Activated CD4-positive, alpha-beta T cell treated with anti-CD3 and anti-CD28 coated beads, Interleukin-2, amount 10 ng/mL, durations not matched to agents 24 days and 14 days (primary cell): ENCODE results near the gene ISLR. TPM values are rescaled to one million over a fixed set of nuclear protein-coding genes. Genes with fewer than 3 reads are reported as not detected.

Experiments
- DNase-seq: peaks from one replicate; pipeline ENCODE4 v3.0.0; 2022
- H3K27ac Mint-ChIP-seq: one replicate; pipeline ENCODE4 v1.8.0; 2022; ENCODE audit warnings: mild to moderate bottlenecking, mixed read lengths
- H3K27me3 Mint-ChIP-seq: one replicate; pipeline ENCODE4 v1.8.0; 2022; ENCODE audit warnings: mixed read lengths
- H3K36me3 Mint-ChIP-seq: one replicate; pipeline ENCODE4 v1.8.0; 2022; ENCODE audit warnings: low read depth, mild to moderate bottlenecking, mixed read lengths
- H3K4me1 Mint-ChIP-seq: one replicate; pipeline ENCODE4 v1.8.0; 2021; ENCODE audit warnings: mixed read lengths
- H3K4me3 Mint-ChIP-seq: one replicate; pipeline ENCODE4 v1.8.0; 2022; ENCODE audit warnings: mild to moderate bottlenecking, moderate library complexity, mixed read lengths
- H3K9me3 Mint-ChIP-seq: one replicate; pipeline ENCODE4 v1.8.0; 2021; ENCODE audit warnings: mixed read lengths
- intact Hi-C: fragments of 100-400 bp; cut with micrococcal nuclease; formaldehyde crosslinking; loops from one replicate; pipeline ENCODE4 v1.15.1; 2023
- total RNA-seq: library from RNA; stranded (reverse); gene quantifications from 2 replicates; pipeline ENCODE4 v1.2.3, GENCODE V29; 2022

Gene ISLR
- total RNA-seq, 1 donor from 2014 or later, result not detected

DNA sequence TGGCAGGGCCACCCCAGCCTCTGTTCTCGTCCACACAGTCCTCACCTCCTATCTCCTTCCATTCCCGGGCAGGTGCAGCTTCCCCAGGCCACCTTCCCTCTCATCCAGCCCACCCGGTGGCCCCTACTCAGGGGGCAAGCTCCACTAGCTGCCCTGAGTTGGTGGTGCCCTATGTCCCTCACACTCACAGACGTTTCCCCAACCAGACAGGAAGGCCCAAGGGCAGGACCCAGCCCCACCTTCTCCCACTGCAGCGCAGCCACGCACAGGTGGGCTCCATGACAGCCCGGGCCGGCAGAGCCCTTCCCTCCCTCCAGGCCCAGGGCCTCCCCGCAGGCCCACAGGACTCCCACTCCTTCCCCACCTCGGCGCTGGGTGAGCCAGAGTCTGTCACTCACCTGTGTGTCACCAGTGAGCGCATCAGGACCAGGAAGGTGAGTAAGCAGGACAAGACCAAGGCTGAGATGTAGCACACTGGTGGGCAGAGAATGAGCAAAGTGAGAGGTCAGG is 11.1 kb downstream of the ISLR start:
- H3K27me3 Mint-ChIP-seq, result no peaks in the 10 kb centered on the region
- H3K4me1 Mint-ChIP-seq, result no peaks in the 10 kb centered on the region
- no peaks in the 10 kb centered on the region for H3K9me3 Mint-ChIP-seq
- no peaks in the 10 kb centered on the region for H3K36me3 Mint-ChIP-seq
- no peak overlapping the region for H3K27ac Mint-ChIP-seq
- no peak for DNase-seq
- intact Hi-C loops, result no loop called here
- H3K4me3 Mint-ChIP-seq, result no peak overlapping the region

DNA sequence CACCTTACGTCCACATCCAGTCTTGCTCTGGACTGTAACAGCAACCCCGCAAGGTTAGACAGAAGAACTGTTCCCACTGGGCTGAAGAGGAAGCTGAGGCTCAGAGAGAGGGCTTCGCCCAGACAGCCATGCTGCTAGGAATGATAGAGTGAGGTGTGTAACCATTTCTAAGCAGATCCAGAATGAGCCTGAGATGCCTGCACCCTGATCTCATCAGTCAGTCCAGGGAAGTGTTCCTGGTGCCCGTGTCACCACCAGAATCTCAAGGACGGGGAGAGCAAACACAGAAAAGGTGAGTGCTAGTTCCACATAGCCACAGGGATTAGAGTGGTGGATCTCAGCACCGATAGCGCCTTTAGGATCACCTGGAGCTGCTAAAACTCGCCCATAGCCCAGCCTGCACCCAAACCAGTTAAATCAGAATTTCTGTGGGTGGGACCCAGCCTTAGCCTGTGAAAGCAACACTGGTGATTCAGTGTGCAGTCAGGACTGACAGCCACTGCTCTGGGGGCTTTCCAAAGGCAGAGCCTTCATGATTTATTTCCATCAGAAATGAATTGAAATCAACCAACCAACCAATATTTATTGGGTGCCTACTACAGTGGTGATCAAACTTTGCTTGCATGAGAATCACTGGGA is 12.3 kb downstream of the ISLR start:
- Mint-ChIP-seq H3K27ac (no peak overlapping the region), H3K4me1 (no peaks in the 10 kb centered on the region), H3K36me3 (no peaks in the 10 kb centered on the region), H3K9me3 (no peaks in the 10 kb centered on the region), H3K4me3 (no peak overlapping the region), H3K27me3 (no peaks in the 10 kb centered on the region)
- DNase-seq, result no peak
- intact Hi-C loops, result no loop called here

DNA sequence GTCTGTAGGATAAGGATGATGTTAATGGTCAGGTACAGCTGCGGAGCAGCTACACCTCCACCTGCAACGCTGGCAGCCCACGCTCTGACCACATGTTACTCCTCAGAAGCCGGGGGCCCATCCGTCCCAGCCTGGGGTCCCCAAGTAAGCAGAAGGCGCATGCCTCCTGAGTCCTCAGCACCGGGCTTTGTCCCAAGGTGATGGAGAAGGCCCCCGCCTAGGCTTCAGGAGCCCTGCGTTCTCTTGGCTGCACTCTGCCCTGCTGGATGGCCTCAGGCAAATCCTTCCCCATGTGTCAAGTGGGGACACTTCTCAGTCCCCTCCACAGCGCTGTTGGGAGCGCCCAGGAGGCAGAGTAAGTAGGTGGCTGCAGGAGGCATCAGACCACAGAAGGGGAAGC is 14.7 kb downstream of the ISLR start:
- Mint-ChIP-seq H3K4me3 (no peak overlapping the region), H3K36me3 (no peaks in the 10 kb centered on the region)

DNA sequence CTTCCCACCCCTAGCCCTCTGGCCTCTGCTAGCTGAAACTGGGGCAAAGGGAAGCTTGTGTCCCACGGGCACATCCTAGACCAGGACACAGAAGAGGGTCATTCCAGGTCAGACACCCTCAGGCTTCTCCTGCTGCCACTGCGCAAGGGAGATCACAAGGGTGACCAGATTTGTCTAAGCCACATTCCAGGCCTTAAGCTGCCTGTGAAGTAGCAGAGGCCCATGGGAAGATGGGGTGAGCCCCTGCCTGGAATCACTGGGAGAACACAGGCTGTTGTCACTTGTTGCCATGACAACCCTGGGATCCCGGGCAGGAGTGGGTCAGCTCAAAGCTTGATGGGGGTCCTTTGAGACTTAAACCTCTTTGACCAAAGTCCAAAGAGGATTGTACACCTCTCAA is 18.3 kb downstream of the ISLR start:
- no peaks in the 10 kb centered on the region for H3K9me3 Mint-ChIP-seq
- H3K27me3 Mint-ChIP-seq, result no peaks in the 10 kb centered on the region
- H3K36me3 Mint-ChIP-seq, result no peaks in the 10 kb centered on the region
- no peak overlapping the region for H3K4me3 Mint-ChIP-seq
- DNase-seq, result no peak
- intact Hi-C loops, result no loop called here
- no peaks in the 10 kb centered on the region for H3K4me1 Mint-ChIP-seq
- H3K27ac Mint-ChIP-seq, result no peak overlapping the region

More for the DNA sequence above, 14.7 kb downstream of the ISLR start:
- Mint-ChIP-seq H3K4me1 (no peaks in the 10 kb centered on the region), H3K27me3 (no peaks in the 10 kb centered on the region), H3K27ac (no peak overlapping the region), H3K9me3 (no peaks in the 10 kb centered on the region)
- no peak for DNase-seq
- intact Hi-C loops, result no loop called here

DNA sequence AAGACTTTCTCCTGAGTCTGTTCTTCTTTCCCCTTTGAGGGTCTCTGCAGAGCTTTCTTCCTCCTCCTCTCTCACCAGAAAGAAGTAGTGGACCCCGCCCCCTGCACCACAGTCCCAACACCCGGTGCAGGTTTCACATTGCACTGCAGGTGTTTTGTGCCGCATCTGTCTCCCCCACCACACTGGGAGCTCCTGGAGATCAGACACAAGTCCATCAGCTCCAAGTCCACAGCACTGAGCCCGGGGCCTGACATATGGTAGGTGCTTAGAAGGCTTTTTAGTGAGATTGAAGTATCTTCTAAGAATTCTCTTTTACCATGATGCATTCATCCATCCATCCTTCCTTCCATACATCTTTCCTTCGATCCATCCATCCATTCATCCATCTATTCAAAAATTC is 19.2 kb downstream of the ISLR start:
- H3K36me3 Mint-ChIP-seq, result no peaks in the 10 kb centered on the region
- H3K27ac Mint-ChIP-seq, result no peak overlapping the region
- intact Hi-C loops, result no loop called here
- H3K4me1 Mint-ChIP-seq, result no peaks in the 10 kb centered on the region
- H3K27me3 Mint-ChIP-seq, result no peaks in the 10 kb centered on the region
- DNase-seq, result no peak
- no peak overlapping the region for H3K4me3 Mint-ChIP-seq
- H3K9me3 Mint-ChIP-seq, result no peaks in the 10 kb centered on the region

DNA sequence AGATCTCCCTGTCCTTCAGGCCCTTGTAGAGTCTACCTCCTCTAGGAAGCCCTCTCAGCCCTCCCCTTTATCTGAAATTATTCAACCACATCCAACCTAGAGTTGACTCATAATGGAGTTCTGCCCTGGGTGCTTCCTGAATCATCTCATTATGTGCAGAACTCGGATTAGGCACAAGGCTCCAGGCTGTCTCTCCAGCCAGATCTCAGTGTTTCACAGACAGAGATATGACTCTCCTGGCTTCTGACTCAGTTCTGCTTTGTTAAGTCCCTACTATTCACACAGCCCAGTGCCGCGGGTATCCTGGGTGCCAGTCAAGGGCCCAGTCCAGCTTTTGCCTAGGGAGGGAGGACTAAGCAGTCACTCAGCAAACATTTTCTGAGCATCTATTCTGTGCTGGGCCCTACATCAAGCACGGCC is 19.8 kb downstream of the ISLR start:
- no peaks in the 10 kb centered on the region for H3K9me3 Mint-ChIP-seq
- intact Hi-C loops, result no loop called here
- no peak for DNase-seq
- H3K27me3 Mint-ChIP-seq, result no peaks in the 10 kb centered on the region
- H3K36me3 Mint-ChIP-seq, result no peaks in the 10 kb centered on the region
- H3K4me1 Mint-ChIP-seq, result no peaks in the 10 kb centered on the region
- H3K4me3 Mint-ChIP-seq, result no peak overlapping the region
- no peak overlapping the region for H3K27ac Mint-ChIP-seq

DNA sequence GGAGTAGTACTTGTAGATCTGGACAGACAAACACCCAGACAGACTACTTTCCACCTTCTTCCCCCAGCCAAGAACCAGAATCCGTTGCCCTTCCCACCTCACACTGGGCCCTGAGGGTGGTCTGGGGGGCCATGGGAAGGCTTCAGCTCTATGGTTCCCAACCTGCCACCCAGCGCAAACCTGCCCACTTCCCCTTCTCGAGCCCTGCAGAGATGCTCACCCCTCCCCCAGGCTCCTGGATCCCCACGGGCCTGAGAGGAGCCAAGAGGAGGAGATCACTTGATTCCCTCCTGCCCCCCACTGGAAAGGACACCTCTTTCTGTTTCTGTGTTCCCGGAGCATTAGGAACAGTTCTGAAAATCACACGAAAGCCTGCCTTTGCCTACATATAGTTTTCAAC is 20.4 kb downstream of the ISLR start:
- no peaks in the 10 kb centered on the region for H3K36me3 Mint-ChIP-seq
- H3K4me3 Mint-ChIP-seq, result no peak overlapping the region
- intact Hi-C loops, result no loop called here
- H3K27ac Mint-ChIP-seq, result no peak overlapping the region
- DNase-seq, result no peak
- H3K27me3 Mint-ChIP-seq, result no peaks in the 10 kb centered on the region
- H3K4me1 Mint-ChIP-seq, result no peaks in the 10 kb centered on the region
- H3K9me3 Mint-ChIP-seq, result no peaks in the 10 kb centered on the region

DNA sequence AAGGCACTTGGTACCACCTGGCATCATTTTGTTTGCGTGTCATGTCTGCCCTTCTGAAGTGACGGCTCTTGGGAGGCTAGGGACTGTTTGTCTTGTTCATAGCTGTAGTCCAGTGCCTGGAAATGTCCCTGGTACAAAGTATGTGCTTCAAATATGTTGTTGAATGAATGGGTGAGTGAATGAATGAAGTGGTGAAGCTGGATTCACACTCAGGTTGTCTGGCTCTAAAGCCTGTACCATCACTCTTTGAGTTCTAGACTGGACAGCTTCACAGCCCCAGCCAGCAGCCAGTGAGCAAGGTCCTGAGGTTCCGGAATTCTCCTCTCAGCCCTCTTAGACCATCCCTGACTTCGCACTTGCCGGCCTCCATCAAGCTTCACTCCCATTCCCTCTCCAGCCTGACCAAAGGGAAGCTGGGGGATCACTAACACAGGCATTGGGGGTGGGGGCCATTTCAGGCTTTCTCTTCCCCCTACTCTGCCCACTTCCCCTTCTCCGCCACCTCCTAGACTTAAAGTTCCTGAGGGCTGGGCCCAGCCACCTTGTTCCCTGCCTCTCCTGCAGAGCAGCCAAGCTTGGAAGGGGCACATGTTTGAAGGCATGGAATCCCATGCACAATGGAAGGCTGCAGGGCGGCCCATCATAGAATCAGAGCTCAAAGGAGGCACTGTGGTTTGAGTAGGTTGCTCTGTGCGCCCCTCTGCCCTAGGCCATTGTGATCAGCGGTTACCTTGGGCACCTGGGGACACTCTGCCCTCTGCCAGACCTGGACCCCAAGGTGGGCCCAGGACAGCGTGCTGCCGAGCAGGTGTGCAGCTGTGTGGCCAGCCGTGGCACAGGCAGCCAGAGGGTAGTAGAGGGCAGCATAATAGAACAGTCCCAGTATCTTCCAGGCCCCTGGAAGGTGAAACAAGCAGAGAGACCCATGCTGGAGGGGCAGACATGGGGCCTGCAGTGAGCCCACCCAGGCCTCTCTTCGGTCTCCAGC is 21.4 kb downstream of the ISLR start:
- no peaks in the 10 kb centered on the region for H3K9me3 Mint-ChIP-seq
- H3K4me3 Mint-ChIP-seq, result no peak overlapping the region
- intact Hi-C loops, result no loop called here
- no peak for DNase-seq
- no peaks in the 10 kb centered on the region for H3K4me1 Mint-ChIP-seq
- no peaks in the 10 kb centered on the region for H3K27me3 Mint-ChIP-seq
- H3K27ac Mint-ChIP-seq, result no peak overlapping the region
- H3K36me3 Mint-ChIP-seq, result no peaks in the 10 kb centered on the region

DNA sequence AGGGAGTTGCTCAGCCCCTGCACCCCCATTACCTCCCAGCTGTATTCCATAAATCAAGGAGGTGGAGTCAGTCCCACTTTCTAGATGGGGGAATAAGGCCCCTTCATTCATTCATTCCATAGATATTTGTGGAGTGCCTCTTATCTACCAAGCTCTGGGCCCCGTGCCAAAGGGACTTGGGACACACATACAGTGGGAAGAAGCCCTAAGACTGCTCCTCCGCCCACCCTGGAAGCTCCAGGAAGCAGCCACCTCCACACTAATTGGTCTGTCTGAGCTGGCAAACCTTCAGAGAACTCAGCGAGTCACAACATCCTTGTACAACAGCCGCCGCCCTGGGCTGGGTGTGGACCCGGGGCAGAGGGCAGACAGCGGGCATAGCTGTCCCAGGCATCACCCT is 22.7 kb downstream of the ISLR start:
- no peaks in the 10 kb centered on the region for H3K36me3 Mint-ChIP-seq
- no peak overlapping the region for H3K27ac Mint-ChIP-seq
- no peak for DNase-seq
- no peaks in the 10 kb centered on the region for H3K27me3 Mint-ChIP-seq
- no peak overlapping the region for H3K4me3 Mint-ChIP-seq
- peaks cover 2% of the 10 kb centered on the region for H3K4me1 Mint-ChIP-seq
- no peaks in the 10 kb centered on the region for H3K9me3 Mint-ChIP-seq
- intact Hi-C loops, result no loop called here

DNA sequence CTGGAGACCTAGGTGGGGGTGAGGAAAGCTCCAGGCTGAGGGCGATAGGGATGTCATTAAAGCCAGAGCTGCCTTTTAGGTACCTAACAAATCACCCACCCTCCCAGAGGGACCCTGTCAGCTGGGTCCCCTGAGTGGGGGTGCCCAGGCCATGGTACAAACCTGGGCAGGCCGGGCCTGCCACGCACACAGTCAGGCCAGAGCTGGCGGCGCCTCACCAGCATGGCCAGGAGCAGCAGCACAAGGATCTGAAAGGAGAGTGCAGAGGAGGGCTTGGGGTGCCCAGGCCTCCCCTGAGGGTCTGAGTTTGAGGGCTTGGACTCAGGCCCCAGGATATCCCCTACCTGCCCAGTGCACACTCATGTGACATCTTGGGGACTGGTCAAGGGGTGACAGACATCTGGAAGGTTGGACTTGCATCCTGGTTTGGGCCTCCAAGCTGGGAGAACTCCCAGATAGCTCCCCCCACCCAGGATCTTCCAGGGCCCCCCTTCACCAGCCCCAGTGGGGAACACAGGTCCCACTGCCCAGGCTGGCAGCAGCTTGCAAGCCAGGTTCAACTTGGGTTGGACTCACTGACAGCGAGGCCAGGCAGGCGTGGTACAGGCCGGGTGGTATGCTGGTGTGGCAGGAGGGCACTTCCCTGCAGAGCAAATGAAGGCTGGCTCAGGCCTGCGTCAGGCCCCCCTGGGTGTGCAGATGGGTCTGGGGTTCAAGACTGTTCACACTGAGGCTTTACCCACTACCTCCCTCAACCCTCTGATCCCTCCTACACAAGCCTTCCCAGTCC is 23.9 kb downstream of the ISLR start:
- DNase-seq, result no peak
- Mint-ChIP-seq H3K4me1 (peaks cover 2% of the 10 kb centered on the region), H3K4me3 (no peak overlapping the region), H3K27me3 (no peaks in the 10 kb centered on the region), H3K9me3 (no peaks in the 10 kb centered on the region), H3K27ac (no peak overlapping the region), H3K36me3 (no peaks in the 10 kb centered on the region)
- intact Hi-C loops, result no loop called here

DNA sequence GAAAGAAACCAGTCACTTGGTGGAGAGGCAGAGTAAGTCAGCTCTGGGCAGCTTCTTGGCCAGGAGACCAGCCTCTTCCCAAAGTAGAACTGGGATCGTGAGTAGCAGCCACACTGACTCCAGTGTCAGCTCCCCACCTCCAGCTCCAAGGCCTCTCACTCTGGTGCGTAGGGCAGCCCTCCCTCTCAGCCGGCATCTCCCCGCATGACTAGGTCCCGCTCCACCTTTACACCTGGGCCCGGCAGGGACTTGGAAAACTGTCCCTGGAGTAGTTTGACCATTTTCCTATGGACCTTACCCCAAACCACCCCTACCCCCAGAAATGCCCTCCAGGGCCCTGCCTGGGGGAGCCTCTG is 25.8 kb downstream of the ISLR start:
- intact Hi-C loops, result no loop called here
- Mint-ChIP-seq H3K4me3 (no peak overlapping the region), H3K4me1 (peaks cover 2% of the 10 kb centered on the region), H3K27ac (no peak overlapping the region), H3K9me3 (no peaks in the 10 kb centered on the region), H3K27me3 (peaks cover 3% of the 10 kb centered on the region), H3K36me3 (no peaks in the 10 kb centered on the region)
- no peak for DNase-seq

DNA sequence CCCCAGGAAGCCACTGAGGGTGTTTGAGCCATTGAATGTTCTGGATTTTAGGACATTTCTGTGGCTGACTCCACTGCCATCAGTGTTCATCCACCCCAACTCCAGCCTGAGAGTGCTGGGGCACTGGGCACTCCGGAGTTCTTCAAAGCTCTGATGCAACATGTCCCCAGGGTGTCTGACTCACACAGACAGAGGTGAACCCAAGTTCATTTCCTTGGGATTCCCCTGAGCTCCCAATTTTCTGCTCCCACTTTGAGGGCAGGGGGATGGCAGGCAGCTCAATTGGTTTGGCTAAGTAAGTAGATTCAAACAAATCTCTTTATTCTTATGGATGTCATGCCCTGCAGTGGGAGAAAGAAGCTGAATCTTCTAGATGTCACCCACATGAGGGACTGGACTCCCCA is 26.9 kb downstream of the ISLR start:
- Mint-ChIP-seq H3K27ac (no peak overlapping the region), H3K9me3 (no peaks in the 10 kb centered on the region), H3K36me3 (no peaks in the 10 kb centered on the region), H3K4me1 (peaks cover 3% of the 10 kb centered on the region), H3K27me3 (peaks cover 3% of the 10 kb centered on the region), H3K4me3 (no peak overlapping the region)
- DNase-seq, result no peak
- intact Hi-C loops, result no loop called here

DNA sequence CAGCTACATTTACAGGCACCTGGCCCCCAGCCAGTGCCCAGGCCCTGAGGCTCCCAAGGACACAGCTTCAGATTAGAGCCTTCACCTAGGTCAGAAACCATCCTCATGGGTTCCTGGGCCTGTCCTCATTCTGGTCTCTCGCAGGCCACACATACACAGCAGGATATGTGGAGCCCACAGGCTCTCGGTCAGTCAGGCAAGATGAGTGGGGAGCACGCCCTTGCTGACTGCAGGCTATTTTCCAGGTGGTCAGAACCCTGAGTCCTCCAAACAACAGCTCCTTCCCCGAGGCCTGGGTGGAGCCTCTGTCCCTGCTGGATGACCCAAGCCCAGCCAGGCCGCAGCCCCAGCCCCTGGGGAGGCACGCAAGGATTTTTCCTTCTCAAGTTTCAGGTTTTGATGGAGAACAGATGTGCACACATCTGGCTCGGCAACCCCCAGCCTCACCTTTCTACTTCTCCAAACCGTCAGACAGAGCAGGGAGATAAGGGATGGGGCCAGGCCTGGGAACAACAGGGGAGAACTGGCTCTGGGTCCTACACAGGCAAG is 27.4 kb downstream of the ISLR start:
- DNase-seq, result no peak
- H3K4me1 Mint-ChIP-seq, result peaks cover 3% of the 10 kb centered on the region
- peaks cover 3% of the 10 kb centered on the region for H3K27me3 Mint-ChIP-seq
- no peak overlapping the region for H3K4me3 Mint-ChIP-seq
- no peaks in the 10 kb centered on the region for H3K36me3 Mint-ChIP-seq
- intact Hi-C loops, result no loop called here
- no peak overlapping the region for H3K27ac Mint-ChIP-seq
- H3K9me3 Mint-ChIP-seq, result no peaks in the 10 kb centered on the region
